SJSA1 (cell line): Measurements from ENCODE around the gene PDCD10. TPM values are rescaled to one million over a fixed set of nuclear protein-coding genes. Genes with fewer than 3 reads are reported as not detected.

Source experiments
- DNase-seq, 2 experiments: peaks; one replicate each; pipeline ENCODE4 v3.0.0-alpha.2; 2015 to 2020; ENCODE audit warnings: low spot score in 2 of 2, low read depth in 1 of 2
- H3K27ac ChIP-seq: fragments of 250-450 bp; sonication (Bioruptor Pico); 2 replicates; pipeline ENCODE4 v1.5.1; 2020; ENCODE audit warnings: mild to moderate bottlenecking, moderate library complexity
- H3K27me3 ChIP-seq: fragments of 250-450 bp; sonication (Bioruptor Pico); replicated peaks from 2 replicates; pipeline ENCODE4 v1.5.1; 2020; ENCODE audit warnings: mild to moderate bottlenecking, moderate library complexity
- H3K36me3 ChIP-seq: fragments of 250-450 bp; sonication (Bioruptor Pico); 2 replicates; pipeline ENCODE4 v1.5.1; 2020; ENCODE audit warnings: mild to moderate bottlenecking
- H3K4me1 ChIP-seq: fragments of 250-450 bp; sonication (Bioruptor Pico); replicated peaks from 2 replicates; pipeline ENCODE4 v1.6.1; 2021; ENCODE audit warnings: mild to moderate bottlenecking
- H3K4me3 ChIP-seq: fragments of 250-450 bp; sonication (Bioruptor Pico); 2 replicates; pipeline ENCODE4 v1.5.1; 2020; ENCODE audit warnings: mild to moderate bottlenecking
- H3K9me3 ChIP-seq: fragments of 250-450 bp; sonication (Bioruptor Pico); replicated peaks from 2 replicates; pipeline ENCODE4 v1.5.1; 2020; ENCODE audit warnings: mild to moderate bottlenecking
- total RNA-seq: library from RNA; depleted of rRNA; stranded (reverse); fragments of >200 nt; shearing (Covaris generic); gene quantifications from 2 replicates; pipeline ENCODE4 v1.2.3, GENCODE V29; 2014

The PDCD10 gene
- total RNA-seq, 1 experiment from 2014 or later = 67.3 TPM

DNA sequence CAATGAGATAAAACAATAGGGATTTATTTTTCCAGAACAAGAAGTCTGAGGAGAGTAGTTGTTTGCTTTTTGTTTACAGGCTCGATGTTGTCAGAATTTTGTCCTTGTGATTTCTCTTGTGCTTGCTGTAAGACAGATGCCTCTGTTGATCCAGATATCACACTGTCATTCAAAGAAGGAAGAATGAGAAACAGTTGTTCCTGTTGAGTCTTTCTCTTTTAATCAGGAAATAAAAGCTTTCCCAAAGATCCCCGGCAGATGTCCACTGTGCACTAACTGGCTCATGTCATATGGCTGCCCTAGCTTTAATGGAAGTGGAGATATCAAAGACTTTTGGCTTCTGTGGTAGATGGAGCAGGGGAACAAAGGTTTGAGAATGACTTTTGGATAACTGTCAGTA, 7.6 kb upstream of the PDCD10 start:
- no peak overlapping the region for H3K4me3 ChIP-seq
- DNase-seq = no peak
- peaks cover 3% of the 10 kb centered on the region; the same call in 1 of the 2 replicates for H3K27me3 ChIP-seq
- no peaks in the 10 kb centered on the region for H3K4me1 ChIP-seq
- H3K9me3 ChIP-seq = no peaks in the 10 kb centered on the region
- H3K27ac ChIP-seq = no peak overlapping the region
- no peaks in the 10 kb centered on the region for H3K36me3 ChIP-seq

DNA sequence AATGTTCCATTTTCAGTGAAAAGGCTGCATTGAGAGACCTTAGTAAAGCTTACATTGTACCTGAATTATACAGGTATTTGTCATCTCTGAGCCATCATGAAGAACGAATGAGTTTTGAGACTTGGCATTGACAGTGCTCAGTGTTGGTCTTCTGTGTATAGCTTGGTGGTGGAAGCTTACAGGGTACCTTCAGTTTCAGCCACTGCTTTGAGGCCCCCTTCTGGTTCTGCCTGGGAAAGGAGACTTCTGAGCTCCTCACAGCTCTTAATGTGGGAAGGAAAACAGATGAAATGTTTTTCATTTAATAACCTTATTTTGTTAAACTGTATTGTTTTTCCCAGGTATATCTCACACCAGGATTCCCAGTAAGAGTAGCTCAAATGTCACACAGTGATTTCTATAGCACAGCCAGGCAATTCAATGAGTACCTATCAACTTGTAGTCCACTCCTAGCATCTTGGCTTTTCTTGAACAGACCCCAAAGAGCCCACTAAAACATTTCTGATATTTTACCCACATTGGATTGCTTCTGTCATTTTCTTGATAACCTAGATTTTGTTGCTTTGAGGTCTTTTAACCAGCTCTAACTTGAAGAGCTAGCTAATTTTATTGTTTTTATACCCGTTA, 6.4 kb upstream of the PDCD10 start:
- Histone ChIP-seq H3K27ac (no peak overlapping the region), H3K9me3 (no peaks in the 10 kb centered on the region), H3K4me1 (no peaks in the 10 kb centered on the region), H3K36me3 (no peaks in the 10 kb centered on the region), H3K27me3 (peaks cover 9% of the 10 kb centered on the region), H3K4me3 (no peak overlapping the region)
- no peak for DNase-seq

DNA sequence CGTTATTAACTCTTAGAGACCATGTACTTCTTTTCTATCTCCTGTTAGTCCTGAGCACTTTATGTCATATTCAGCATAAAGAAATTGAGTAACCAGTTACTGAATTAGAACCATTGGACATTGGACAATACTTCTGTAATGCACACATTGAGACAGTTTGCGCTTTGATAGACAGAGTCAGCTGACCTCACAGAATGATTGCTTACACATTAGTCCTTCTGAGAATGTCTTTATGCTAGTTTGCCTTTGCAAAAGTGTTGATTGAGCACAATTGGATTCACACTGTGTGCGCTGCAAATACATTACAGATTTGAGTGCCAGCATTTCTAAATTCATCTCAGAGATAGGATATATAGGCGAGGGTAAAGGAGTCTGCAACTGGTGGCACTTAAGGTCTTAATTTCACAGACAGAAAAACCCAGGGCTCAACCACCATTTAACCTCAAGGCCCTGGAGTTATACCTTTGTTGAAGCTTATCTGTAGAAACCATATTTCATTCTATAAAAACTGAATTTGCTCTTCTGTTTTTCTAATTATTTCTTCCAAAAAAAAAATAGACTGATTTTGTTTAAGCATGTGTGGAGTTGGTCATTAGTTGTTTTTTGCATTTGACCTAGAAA, 4.6 kb upstream of the PDCD10 start:
- Histone ChIP-seq H3K36me3 (no peaks in the 10 kb centered on the region), H3K9me3 (no peaks in the 10 kb centered on the region), H3K27ac (no peak overlapping the region), H3K4me1 (no peaks in the 10 kb centered on the region), H3K4me3 (no peak overlapping the region), H3K27me3 (peaks cover 9% of the 10 kb centered on the region)
- no peak for DNase-seq

DNA sequence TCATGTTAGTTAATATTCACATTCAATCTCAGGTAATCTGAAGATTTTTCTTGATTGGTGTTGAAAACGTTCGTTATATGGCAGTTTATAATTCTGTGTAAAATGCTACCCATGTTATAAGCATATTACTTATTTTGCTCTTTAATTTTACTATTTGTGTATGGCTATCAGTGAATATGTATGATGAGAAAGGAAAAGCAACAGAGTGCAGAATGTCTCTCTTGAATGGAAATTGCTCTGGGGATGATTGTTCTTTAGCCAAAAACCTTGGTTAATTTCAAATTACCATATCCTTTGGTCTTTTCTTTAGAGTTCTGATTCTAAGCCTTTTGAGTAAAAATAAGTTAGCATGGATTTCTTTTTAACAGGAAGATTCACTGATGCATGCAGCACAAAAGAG, 3.3 kb upstream of the PDCD10 start:
- no peaks in the 10 kb centered on the region for H3K4me1 ChIP-seq
- no peak overlapping the region for H3K27ac ChIP-seq
- H3K36me3 ChIP-seq = no peaks in the 10 kb centered on the region

DNA sequence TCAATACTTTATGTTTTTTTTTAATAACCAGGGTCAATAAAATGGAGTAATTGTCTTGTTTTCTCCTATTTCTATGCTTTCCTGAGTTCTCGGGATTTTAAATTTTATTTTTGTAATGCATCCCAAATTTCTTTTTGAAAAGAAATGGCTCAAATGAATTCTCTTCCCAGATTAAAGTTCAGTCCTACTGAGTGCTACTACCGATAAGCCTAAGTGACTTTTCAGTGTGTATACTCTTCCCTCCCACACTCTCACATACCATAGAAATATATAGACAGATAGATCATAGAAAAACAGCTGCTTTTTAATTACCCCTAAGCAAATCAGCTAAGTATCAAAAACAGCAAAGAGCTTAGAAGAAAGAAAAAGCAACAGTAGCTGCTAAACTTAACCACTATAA, 2.3 kb upstream of the PDCD10 start:
- Histone ChIP-seq H3K4me3 (no peak overlapping the region), H3K36me3 (no peaks in the 10 kb centered on the region), H3K9me3 (no peaks in the 10 kb centered on the region), H3K27ac (no peak overlapping the region), H3K4me1 (no peaks in the 10 kb centered on the region), H3K27me3 (peaks cover 6% of the 10 kb centered on the region)
- DNase-seq = no peak

More for the DNA sequence above, 3.3 kb upstream of the PDCD10 start:
- H3K4me3 ChIP-seq = no peak overlapping the region
- H3K27me3 ChIP-seq = peaks cover 9% of the 10 kb centered on the region
- DNase-seq = no peak
- H3K9me3 ChIP-seq = no peaks in the 10 kb centered on the region

DNA sequence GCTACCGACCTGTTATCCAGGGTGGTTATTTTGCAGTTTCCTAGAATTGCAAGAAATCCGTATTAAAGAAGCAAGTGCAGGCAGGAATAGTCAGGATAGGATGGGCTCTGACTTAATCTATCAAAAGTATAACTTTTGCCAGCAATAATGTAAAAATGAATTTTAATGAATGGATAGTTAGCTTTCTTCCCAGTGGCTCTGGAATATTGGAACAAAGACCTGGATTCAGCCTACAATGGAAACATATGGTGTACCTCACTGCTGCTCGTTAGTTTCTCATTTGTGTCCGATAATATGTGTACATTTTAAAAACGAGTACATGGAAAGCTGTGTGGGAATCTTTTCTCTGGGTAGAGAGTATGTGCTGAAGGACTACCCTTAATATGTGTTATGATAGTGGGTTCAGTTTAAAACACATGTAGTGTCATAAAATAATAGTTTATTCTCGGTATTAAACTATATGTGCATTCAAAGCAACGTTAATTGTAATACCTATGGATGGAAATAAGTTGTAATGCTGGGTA, 1.6 kb upstream of the PDCD10 start:
- no peak overlapping the region for H3K27ac ChIP-seq
- H3K4me1 ChIP-seq = no peaks in the 10 kb centered on the region
- H3K9me3 ChIP-seq = no peaks in the 10 kb centered on the region
- H3K4me3 ChIP-seq = no peak overlapping the region
- H3K36me3 ChIP-seq = no peaks in the 10 kb centered on the region
- no peak for DNase-seq
- peaks cover 6% of the 10 kb centered on the region for H3K27me3 ChIP-seq

DNA sequence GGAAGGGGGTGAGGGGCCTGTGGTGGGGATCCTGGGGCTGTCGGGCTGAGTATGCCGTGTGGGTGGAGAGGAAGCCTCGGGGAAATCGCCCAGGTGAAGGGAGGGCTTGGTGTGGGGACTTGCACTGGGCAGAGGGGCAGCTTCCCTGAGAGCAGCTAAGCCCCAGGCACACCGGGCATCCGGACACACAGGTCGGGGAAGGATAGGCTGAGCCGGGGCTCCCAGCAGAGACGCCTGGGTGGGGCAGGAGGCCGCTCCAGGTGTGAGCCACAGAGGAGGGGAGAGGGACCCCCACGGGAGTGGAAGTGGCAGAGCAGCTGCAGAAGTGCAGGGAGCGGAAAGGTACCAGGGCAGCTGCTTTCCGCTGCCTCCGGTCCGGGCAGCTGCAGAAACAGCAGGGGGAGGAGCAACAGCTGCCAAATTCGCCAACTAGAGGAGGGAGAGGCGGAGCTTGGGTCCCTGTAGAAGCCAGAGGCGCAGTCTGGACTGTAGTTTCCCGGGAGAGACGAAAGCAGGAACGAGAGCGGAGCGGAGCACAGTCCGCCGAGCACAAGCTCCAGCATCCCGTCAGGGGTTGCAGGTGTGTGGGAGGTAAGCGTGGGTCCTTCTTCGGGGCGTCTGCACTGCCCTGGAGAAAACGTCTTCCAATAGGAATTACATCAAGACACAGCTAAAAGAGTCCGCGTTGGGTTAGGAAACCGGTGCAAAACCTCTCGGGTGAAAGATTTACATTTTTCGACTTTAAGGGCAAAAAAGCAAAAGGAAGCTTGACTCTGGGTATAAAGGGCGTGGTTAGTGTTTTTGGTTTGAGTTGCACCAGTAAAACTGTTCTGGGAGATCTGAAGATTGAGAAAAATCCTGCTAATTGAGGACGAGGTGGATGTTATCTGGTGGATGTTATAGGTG, 794 bp upstream of the PDCD10 start, which contains the start of gene SERPINI1:
Gene SERPINI1 (plus strand): TSS at position 489 of the 906 bp plus-strand sequence. CDS start 53,408 bp downstream, outside the sequence.
- Histone ChIP-seq H3K27ac (peak within 1 kb of the TSS; percentile 17; the same call in 1 of the 2 replicates), H3K27me3 (peaks cover 6% of the 10 kb centered on the region), H3K4me3 (peak within 1 kb of the TSS; percentile 72), H3K36me3 (no peaks in the 10 kb centered on the region), H3K9me3 (no peaks in the 10 kb centered on the region), H3K4me1 (no peaks in the 10 kb centered on the region)
- DNase-seq = peak; percentile 79 to 86

DNA sequence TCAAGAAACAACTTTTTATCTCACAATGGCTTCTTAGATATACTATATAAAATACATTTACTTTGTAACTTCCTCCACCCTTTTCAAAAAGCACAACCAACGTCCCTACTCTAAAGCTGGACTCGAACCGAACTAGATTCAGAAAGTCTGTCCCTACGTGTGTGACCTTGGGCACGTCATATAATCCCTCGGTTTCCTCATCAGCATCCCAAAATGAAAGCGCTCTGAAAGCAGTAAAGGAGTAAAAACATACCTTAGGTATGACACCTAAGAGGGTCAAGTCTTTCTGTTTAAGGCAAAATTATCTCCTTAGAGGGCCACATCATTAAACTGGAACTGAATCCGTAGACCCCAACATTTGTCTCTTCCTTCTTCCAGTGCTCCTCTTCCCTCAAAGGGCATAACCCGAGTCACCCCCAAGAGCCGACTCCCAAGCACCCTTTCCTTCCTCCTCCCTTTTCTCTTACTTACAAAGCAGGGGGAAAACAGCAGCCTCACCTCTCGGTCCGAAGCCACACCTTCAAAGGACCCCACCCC, 663 bp downstream of the PDCD10 start:
- Histone ChIP-seq H3K27me3 (peaks cover 6% of the 10 kb centered on the region), H3K36me3 (no peaks in the 10 kb centered on the region), H3K4me3 (peak overlapping the region; percentile 72), H3K27ac (peak overlapping the region; percentile 17; the same call in 1 of the 2 replicates), H3K9me3 (no peaks in the 10 kb centered on the region), H3K4me1 (no peaks in the 10 kb centered on the region)
- DNase-seq = no peak

DNA sequence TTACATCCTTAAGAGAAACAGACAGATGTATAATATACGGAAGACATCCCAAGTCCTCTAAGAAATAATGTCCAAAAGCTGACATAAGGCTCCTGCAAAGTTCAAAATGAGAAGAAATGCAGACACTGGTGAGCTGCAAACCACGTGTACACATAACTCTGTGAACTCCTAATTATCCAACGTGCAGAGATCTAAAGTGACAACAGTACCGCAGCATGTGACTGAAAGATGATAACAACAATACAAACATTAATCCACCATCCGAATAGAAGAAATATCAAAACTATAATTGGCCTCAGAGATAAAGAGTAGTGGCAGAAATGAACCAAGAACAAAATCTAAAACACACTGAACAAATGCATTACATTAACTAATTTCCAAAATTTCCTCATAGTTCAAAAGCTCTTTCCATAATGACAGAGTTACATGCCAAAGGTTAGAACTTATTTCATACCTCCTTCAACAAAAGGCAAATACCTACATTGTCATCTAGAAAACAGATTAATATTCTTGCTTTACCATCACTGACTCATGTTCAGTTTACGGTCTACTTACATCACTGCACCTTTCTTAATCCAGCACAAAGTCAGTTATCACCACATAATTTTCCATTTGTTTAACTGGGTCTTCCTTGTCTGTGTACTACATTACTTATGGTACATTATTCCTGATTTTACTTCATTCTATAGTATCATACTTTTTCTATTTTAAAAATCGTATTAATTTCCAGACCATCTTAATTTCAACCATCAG, 2.2 kb downstream of the PDCD10 start:
- DNase-seq = no peak

DNA sequence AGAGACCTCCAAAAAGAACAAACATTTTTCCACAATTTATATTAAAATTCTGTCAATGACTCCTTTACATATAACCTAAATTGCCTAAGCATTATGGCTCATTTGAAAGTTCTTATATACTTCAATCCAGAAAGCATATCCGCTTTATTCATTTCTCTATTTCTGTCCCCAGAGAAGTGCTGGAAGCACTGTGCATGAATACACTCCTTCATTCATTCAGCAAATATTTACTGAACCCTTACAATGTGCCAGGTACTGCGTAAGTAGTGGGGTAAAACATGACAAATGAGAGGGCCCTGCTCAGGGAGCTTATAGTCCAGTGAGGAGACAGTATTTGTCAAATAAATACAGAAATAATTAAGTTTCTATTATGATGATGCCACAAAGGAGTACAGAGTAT, 3.3 kb downstream of the PDCD10 start:
- DNase-seq = no peak
- Histone ChIP-seq H3K4me3 (no peak overlapping the region), H3K36me3 (no peaks in the 10 kb centered on the region)

More for the DNA sequence above, 2.2 kb downstream of the PDCD10 start:
- H3K4me1 ChIP-seq = no peaks in the 10 kb centered on the region; the same call in 1 of the 2 replicates
- H3K27me3 ChIP-seq = peaks cover 6% of the 10 kb centered on the region
- H3K4me3 ChIP-seq = no peak overlapping the region
- H3K27ac ChIP-seq = no peak overlapping the region
- H3K36me3 ChIP-seq = no peaks in the 10 kb centered on the region
- no peaks in the 10 kb centered on the region for H3K9me3 ChIP-seq

DNA sequence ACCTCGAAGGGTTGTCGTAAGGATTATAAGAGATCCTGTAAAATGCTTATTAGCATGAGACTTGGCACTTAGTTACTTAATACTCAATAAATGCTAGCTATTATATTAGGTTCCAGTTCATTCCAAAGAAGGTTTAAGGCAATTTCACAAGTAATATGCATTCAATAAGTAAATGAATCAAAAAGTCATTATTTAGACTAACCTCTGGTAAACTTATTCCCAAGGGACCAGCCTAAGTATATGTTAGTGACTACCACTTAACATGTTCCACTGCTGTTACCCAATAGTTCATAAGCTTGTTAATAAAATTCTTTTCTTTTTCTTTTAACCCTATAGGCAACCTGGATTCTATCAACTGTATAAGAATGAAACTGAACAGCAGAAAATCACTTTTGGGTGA, 5.1 kb downstream of the PDCD10 start:
- DNase-seq = no peak
- Histone ChIP-seq H3K27ac (no peak overlapping the region), H3K4me1 (no peaks in the 10 kb centered on the region; the same call in 1 of the 2 replicates), H3K36me3 (no peaks in the 10 kb centered on the region), H3K27me3 (no peaks in the 10 kb centered on the region), H3K4me3 (no peak overlapping the region), H3K9me3 (no peaks in the 10 kb centered on the region)

More for the DNA sequence above, 3.3 kb downstream of the PDCD10 start:
- Histone ChIP-seq H3K27ac (no peak overlapping the region), H3K9me3 (no peaks in the 10 kb centered on the region), H3K4me1 (no peaks in the 10 kb centered on the region; the same call in 1 of the 2 replicates), H3K27me3 (peaks cover 3% of the 10 kb centered on the region; the same call in 1 of the 2 replicates)

DNA sequence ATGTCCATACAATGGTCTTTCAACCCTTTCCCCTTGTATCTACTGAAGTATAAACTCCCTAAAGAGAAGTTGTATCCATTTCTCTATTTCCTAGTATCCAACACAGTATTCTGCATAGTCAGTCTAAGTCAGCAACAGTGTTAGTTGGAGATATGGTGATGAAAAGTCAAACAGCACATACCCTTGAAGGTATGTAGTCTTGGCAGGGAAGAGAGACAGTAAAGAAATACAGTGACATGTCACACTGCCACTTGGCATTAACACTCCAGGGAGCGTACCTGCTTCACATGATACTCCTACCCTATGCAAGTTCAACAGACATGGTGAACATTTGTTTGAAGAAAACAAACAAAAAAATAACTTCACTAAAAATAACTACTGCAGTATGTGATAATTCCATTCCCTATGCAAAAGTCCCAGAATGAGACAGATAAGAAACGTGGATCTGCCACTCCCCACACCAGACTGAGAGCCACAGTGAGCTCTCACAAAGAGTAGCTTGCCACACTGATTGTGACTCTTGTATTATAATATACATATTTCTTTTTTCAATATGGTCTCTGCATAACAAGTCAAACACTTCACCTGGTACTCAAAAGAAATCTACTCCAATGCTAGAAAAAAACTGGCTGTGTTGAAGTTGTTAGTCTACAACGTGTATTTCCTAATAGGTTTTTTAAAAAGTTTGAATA, 5.9 kb downstream of the PDCD10 start:
- no peaks in the 10 kb centered on the region; the same call in 1 of the 2 replicates for H3K4me1 ChIP-seq
- no peak overlapping the region for H3K27ac ChIP-seq
- H3K9me3 ChIP-seq = no peaks in the 10 kb centered on the region
- H3K27me3 ChIP-seq = no peaks in the 10 kb centered on the region
- H3K4me3 ChIP-seq = no peak overlapping the region
- H3K36me3 ChIP-seq = no peaks in the 10 kb centered on the region
- no peak for DNase-seq
